GM12878 (cell line): Measurements from ENCODE around the gene PRTN3. TPM values are rescaled to one million over a fixed set of nuclear protein-coding genes. Genes with fewer than 3 reads are reported as not detected.
A peak's percentile ranks its signal among the peaks of the same experiment; 100 is the strongest.

Experiments used
- ATAC-seq: fragments of 200-7000 bp; cut with Tn5 transposase; 3 replicates; pipeline ENCODE4 v1.9.1; 2020; ENCODE audit warnings: mild to moderate bottlenecking, moderate library complexity
- BruUV-seq: library from RNA; stranded (reverse); fragments of 400-500 nt; replicated peaks from 2 replicates; lab custom pipeline; 2021; lab: Mats Ljungman, UMichigan
- CTCF ChIA-PET: fragments of 300-600 bp; sonication (Branson Sonifier 250); formaldehyde crosslinking; extraction: SDS; loops from one replicate; lab custom pipeline; 2021; ENCODE audit warnings: inconsistent platforms; lab: Yijun Ruan, JAX
- POLR2A ChIA-PET: fragments of 350-600 bp; formaldehyde crosslinking; extraction: SDS; loops from one replicate; lab custom pipeline; 2021; ENCODE audit warnings: inconsistent platforms; lab: Charles Lee
- RAD21 ChIA-PET: fragments of 300-600 bp; sonication (Branson Sonifier 250); formaldehyde crosslinking; loops from one replicate; lab custom pipeline; 2023; ENCODE audit warnings: antibody characterized with exemption; ENCODE audit not compliant: unreplicated experiment; lab: Charles Lee
- SMC1A ChIA-PET: fragments of 300-600 bp; sonication (Branson Sonifier 250); formaldehyde crosslinking; loops from one replicate; lab custom pipeline; 2023; ENCODE audit not compliant: unreplicated experiment, uncharacterized antibody; lab: Charles Lee
- DNase-seq: peaks from one replicate; pipeline ENCODE4 v3.0.0-alpha.2; 2011; ENCODE audit warnings: low read depth, low spot score
- FAIRE-seq: peaks from 3 replicates; lab custom pipeline; 2011; peaks lifted over from hg19 to GRCh38; lab: Jason Lieb, UNC
- H2AFZ ChIP-seq: 2 replicates; pipeline ENCODE4 v1.6.0; 2011; ENCODE audit warnings: low read depth, low read length, control low read depth; ENCODE audit not compliant: control insufficient read depth
- H3K27ac ChIP-seq: 2 replicates; pipeline ENCODE4 v1.5.1; 2011; ENCODE audit warnings: control low read depth; ENCODE audit not compliant: control insufficient read depth, insufficient read depth
- H3K27me3 ChIP-seq, 2 experiments: replicated peaks in 1 of 2; 2 replicates each; pipeline versions ENCODE4 v1.6.0 to v1.6.1; 2011; ENCODE audit warnings: low read length in 1 of 2; ENCODE audit not compliant: control insufficient read depth in 2 of 2, insufficient read depth in 2 of 2
- H3K36me3 ChIP-seq, 2 experiments: 2 replicates each; pipeline ENCODE4 v1.5.1; 2011; ENCODE audit warnings: low read length in 1 of 2; ENCODE audit not compliant: control insufficient read depth in 2 of 2, insufficient read depth in 2 of 2
- H3K4me1 ChIP-seq: 2 replicates; pipeline ENCODE4 v1.6.1; 2011; ENCODE audit warnings: mild to moderate bottlenecking, low read length, moderate library complexity, mixed read lengths; ENCODE audit not compliant: control insufficient read depth, insufficient read depth
- H3K4me2 ChIP-seq: 2 replicates; pipeline ENCODE4 v1.6.0; 2011; ENCODE audit warnings: control low read depth; ENCODE audit not compliant: control insufficient read depth, insufficient read depth
- H3K4me3 ChIP-seq: fragments of 200-600 bp; sonication (generic); 2 replicates; pipeline ENCODE4 v1.5.1; 2016
- H3K79me2 ChIP-seq: 2 replicates; pipeline ENCODE4 v1.6.0; 2011; ENCODE audit warnings: low read length; ENCODE audit not compliant: control insufficient read depth, insufficient read depth
- H3K9ac ChIP-seq: 2 replicates; pipeline ENCODE4 v1.8.0; 2011; ENCODE audit warnings: low read length, control low read depth, mixed read lengths; ENCODE audit not compliant: control insufficient read depth, insufficient read depth
- H3K9me3 ChIP-seq: replicated peaks from 3 replicates; pipeline ENCODE4 v1.5.1; 2011; ENCODE audit warnings: mild to moderate bottlenecking, low read length; ENCODE audit not compliant: control insufficient read depth, insufficient read depth
- H4K20me1 ChIP-seq: 2 replicates; pipeline ENCODE4 v1.6.0; 2011; ENCODE audit not compliant: control insufficient read depth, insufficient read depth
- BACH1 ChIP-seq: fragments of 450-650 bp; IDR thresholded peaks from 2 replicates; pipeline ENCODE4 v1.6.1; 2017; ENCODE audit warnings: mild to moderate bottlenecking, borderline replicate concordance
- FOXM1 ChIP-seq: IDR thresholded peaks from 2 replicates; pipeline ENCODE4 v1.6.1; 2012; ENCODE audit warnings: low read depth, mild to moderate bottlenecking, inconsistent platforms, low read length, moderate library complexity
- MAX ChIP-seq: IDR thresholded peaks from 2 replicates; pipeline ENCODE4 v1.6.1; 2012; ENCODE audit warnings: low read depth, low read length, improper control_type of control experiment
- POLR2A ChIP-seq: IDR thresholded peaks from 2 replicates; pipeline ENCODE4 v1.6.1; 2011; ENCODE audit warnings: low read depth, mild to moderate bottlenecking, low read length
- RBBP5 ChIP-seq: fragments of 200-600 bp; sonication (generic); conservative IDR thresholded peaks from 2 replicates; pipeline ENCODE4 v1.6.1; 2016
- SUZ12 ChIP-seq: fragments of 200-600 bp; sonication (generic); IDR thresholded peaks from one replicate; pipeline ENCODE4 v1.6.1; 2018; ENCODE audit warnings: antibody characterized with exemption, mild to moderate bottlenecking; ENCODE audit not compliant: unreplicated experiment
- WGBS: methylation state at CpG from one replicate; pipeline ENCODE4 v1.1.6; 2016; ENCODE audit warnings: low lambda C conversion rate; ENCODE audit not compliant: insufficient replicate concordance, insufficient coverage; ENCODE audit errors: missing lambda C conversion rate; 5-methylcytosine and 5-hydroxymethylcytosine counted together
- in situ Hi-C: fragments of 300-500 bp; cut with MboI; formaldehyde crosslinking; loops from 9 replicates; pipeline ENCODE4 v1.14.3; 2018; ENCODE audit warnings: mixed read lengths
- intact Hi-C: fragments of 100-400 bp; cut with micrococcal nuclease; formaldehyde crosslinking; loops from one replicate; pipeline ENCODE4 v1.14.2; 2022; ENCODE audit not compliant: unreplicated experiment
- polyA plus RNA-seq, 11 experiments: library from polyadenylated mRNA; depleted of rRNA in 4 of 11; unstranded in 6 of 11; stranded (reverse) in 5 of 11; fragments of >200 nt; fragmentation: Nextera tagmentation in 4 of 11; fragmentation: Illumina TruSeq in 1 of 11; extraction: Ambion mirVana in 4 of 11; extraction: Trizol in 1 of 11; gene quantifications; 1 replicate in 1 of 11; 2 replicates in 10 of 11; pipeline versions ENCODE4 v1.2.1 to v1.2.3, GENCODE V29; 2011 to 2016; ENCODE audit warnings: inconsistent platforms in 2 of 11, missing spikeins in 2 of 11, low read depth in 1 of 11
- total RNA-seq, 4 experiments: library from RNA; depleted of rRNA in 3 of 4; stranded (reverse); fragments of >200 nt in 3 of 4; fragmentation: Illumina TruSeq in 1 of 4; extraction: Trizol in 1 of 4; gene quantifications; 2 replicates each; pipeline versions ENCODE4 v1.2.1 to v1.2.3, GENCODE V29; 2013 to 2021

The PRTN3 gene
- total and polyA plus RNA-seq, 10 of the 15 experiments (the other 5 are each of a cell fraction or from before 2014, with no cell fraction given) = 0.08 TPM; not detected in 9

GRCh38 chr19:868458-869244 is 27.9 kb downstream of the PRTN3 start:
- H3K9ac ChIP-seq = no peak overlapping the region
- H3K4me1 ChIP-seq = no peaks in the 10 kb centered on the region
- ChIA-PET CTCF (no interaction called here), RAD21 (no interaction called here), POLR2A (no interaction called here), SMC1A (no interaction called here)
- intact Hi-C loops = no loop called here
- H3K36me3 ChIP-seq = no peaks in the 10 kb centered on the region; a peak in 1 of 4 replicates
- TF ChIP-seq RBBP5 (no peak), FOXM1 (no peak), POLR2A (peak; percentile 14; the same call in 1 of the 2 replicates)
- FAIRE-seq = no peak
- BruUV-seq = no TSS peak
- H3K9me3 ChIP-seq = no peaks in the 10 kb centered on the region
- no peak overlapping the region for H2AFZ ChIP-seq
- 93% methylated on average over 26 of the region's 34 CpGs for WGBS
- in situ Hi-C loops = no loop called here
- ATAC-seq = no peak
- H4K20me1 ChIP-seq = no peaks in the 10 kb centered on the region
- DNase-seq = no peak
- no peaks in the 10 kb centered on the region for H3K27me3 ChIP-seq
- no peak overlapping the region for H3K27ac ChIP-seq
- H3K4me2 ChIP-seq = no peak overlapping the region
- H3K79me2 ChIP-seq = no peaks in the 10 kb centered on the region
- no peak overlapping the region for H3K4me3 ChIP-seq

- RAD21 ChIA-PET = no interaction called here
- no peaks in the 10 kb centered on the region; a peak in 1 of 4 replicates for H3K36me3 ChIP-seq
- TF ChIP-seq SUZ12 (no peak), MAX (no peak), BACH1 (no peak)
- TF ChIP-seq, all 136 proteins: peak for 0
- SMC1A ChIA-PET = no interaction called here
- intact Hi-C loops = no loop called here
- Histone ChIP-seq H3K4me2 (no peak overlapping the region), H3K4me1 (no peaks in the 10 kb centered on the region), H3K79me2 (no peaks in the 10 kb centered on the region), H3K27ac (no peak overlapping the region), H2AFZ (no peak overlapping the region), H3K9me3 (no peaks in the 10 kb centered on the region), H3K9ac (no peak overlapping the region), H3K4me3 (no peak overlapping the region), H3K27me3 (no peaks in the 10 kb centered on the region), H4K20me1 (no peaks in the 10 kb centered on the region)
- CTCF ChIA-PET = interaction anchor here (0.7 kb wide), 1 partner anchor 66 kb away, joined by 3 read pairs; no protein-coding TSS in a partner anchor
- no peak for ATAC-seq
- POLR2A ChIA-PET = no interaction called here
- 84% methylated on average over 26 of the region's 29 CpGs for WGBS
- no TSS peak for BruUV-seq
- in situ Hi-C loops = no loop called here
- FAIRE-seq = no peak
- no peak for DNase-seq
Observed at GRCh38 chr19:869245-870177, 28.7 kb downstream of the PRTN3 start.
